CD4-positive, alpha-beta T cell treated with Interleukin-4 for 1 hour (primary cell): ENCODE results near the gene SNRPF.
"Not testable (repeated sequence)": the region's sequence is repeated elsewhere in the genome, so short reads cannot be mapped to it uniquely, and the experiment has no call there.

ENCODE experiments used
- DNase-seq, 2 donors: peaks; one replicate each; pipeline ENCODE4 v3.0.0-alpha.2; 2020 to 2022

Gene SNRPF

GRCh38 chr12:95858451-95859343 lies at the start of gene SNRPF:
Gene SNRPF (plus strand): TSS chr12:95858952. CDS start chr12:95859074, 122 bp downstream.
- peak; percentile 96 to 97 for DNase-seq

GRCh38 chr12:95809000-95809680 lies 49.6 kb upstream of the SNRPF start:
- DNase-seq = no peak

GRCh38 chr12:95810411-95810810 lies 48.3 kb upstream of the SNRPF start:
- DNase-seq = no peak

GRCh38 chr12:95812155-95812554 lies 46.6 kb upstream of the SNRPF start:
- not testable (repeated sequence) for DNase-seq

- no peak for DNase-seq
Measured at GRCh38 chr12:95815632-95816212, 43.0 kb upstream of the SNRPF start.

- peak in 1 of 2 donors; percentile 19 for DNase-seq
Measured at GRCh38 chr12:95820096-95820703, 38.6 kb upstream of the SNRPF start.

- DNase-seq = no peak
Measured at GRCh38 chr12:95829395-95829794, 29.4 kb upstream of the SNRPF start.

- no peak for DNase-seq
Measured at GRCh38 chr12:95830335-95831089, 28.2 kb upstream of the SNRPF start.

GRCh38 chr12:95834572-95834971 lies 24.2 kb upstream of the SNRPF start:
- DNase-seq = no peak

- no peak for DNase-seq
Measured at GRCh38 chr12:95836185-95836609, 22.6 kb upstream of the SNRPF start.

- no peak for DNase-seq
Measured at GRCh38 chr12:95836630-95837239, 22.0 kb upstream of the SNRPF start.

- DNase-seq = no peak
Measured at GRCh38 chr12:95837240-95838038, 21.3 kb upstream of the SNRPF start.

GRCh38 chr12:95838125-95838524 lies 20.6 kb upstream of the SNRPF start:
- no peak for DNase-seq

GRCh38 chr12:95842426-95842825 lies 16.3 kb upstream of the SNRPF start:
- not testable (repeated sequence) for DNase-seq

GRCh38 chr12:95848575-95849388 lies 10.0 kb upstream of the SNRPF start:
- no peak for DNase-seq

- DNase-seq = no peak
Measured at GRCh38 chr12:95851606-95852005, 7.1 kb upstream of the SNRPF start.

- DNase-seq = no peak
Measured at GRCh38 chr12:95852133-95852532, 6.6 kb upstream of the SNRPF start.

- DNase-seq = no peak
Measured at GRCh38 chr12:95857156-95857555, 1.6 kb upstream of the SNRPF start.

- DNase-seq = no peak
Measured at GRCh38 chr12:95857799-95858198, 953 bp upstream of the SNRPF start.

GRCh38 chr12:95859344-95859816 lies 628 bp downstream of the SNRPF start:
- no peak for DNase-seq
